GM12892 (cell line): ENCODE data around the gene SH2D6.

Experiments used
- DNase-seq: peaks from one replicate; pipeline ENCODE4 v3.0.0; 2011; ENCODE audit not compliant: insufficient read length
- FAIRE-seq: peaks from 2 replicates; lab custom pipeline; 2011; peaks lifted over from hg19 to GRCh38; lab: Jason Lieb, UNC
- POLR2A ChIP-seq: IDR thresholded peaks from 2 replicates; pipeline ENCODE4 v1.6.1; 2011; ENCODE audit warnings: low read depth, low read length, control low read depth
- POLR2AphosphoS5 ChIP-seq: IDR thresholded peaks from 2 replicates; pipeline ENCODE4 v1.6.1; 2011; ENCODE audit warnings: low read depth, low read length, control low read depth
- TAF1 ChIP-seq: IDR thresholded peaks from 2 replicates; pipeline ENCODE4 v1.6.1; 2011; ENCODE audit warnings: low read depth, mild to moderate bottlenecking, control low read depth, low read length, borderline replicate concordance

Gene SH2D6

DNA sequence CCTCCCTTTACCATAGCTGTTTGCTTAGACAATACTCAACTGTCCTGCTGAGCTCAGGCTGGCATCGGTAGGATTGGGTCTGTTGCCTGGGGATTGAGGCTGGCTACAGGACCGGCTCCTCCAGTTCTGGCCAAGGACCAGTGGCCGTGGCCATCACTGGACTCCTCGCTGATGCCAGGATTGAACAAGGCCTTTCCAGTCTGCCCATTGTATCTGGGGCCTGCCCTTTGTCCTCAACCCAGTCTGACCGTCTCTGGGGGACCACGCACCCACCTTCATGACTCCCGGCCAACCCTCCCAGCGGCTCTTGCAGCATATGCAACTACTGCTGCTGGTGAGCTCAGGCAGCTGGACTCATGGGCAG, 28.7 kb downstream of the SH2D6 start:
- DNase-seq (no peak), FAIRE-seq (no peak)
- TF ChIP-seq POLR2A, result no peak
- TF ChIP-seq TAF1, result no peak
- TF ChIP-seq POLR2AphosphoS5, result no peak

GRCh38 chr2:85448461-85449213, 30.1 kb downstream of the SH2D6 start:
- DNase-seq, result no peak
- no peak for TF ChIP-seq TAF1
- no peak for TF ChIP-seq POLR2A
- no peak for TF ChIP-seq POLR2AphosphoS5
- FAIRE-seq, result no peak

- TF ChIP-seq POLR2A, result no peak
- no peak for TF ChIP-seq POLR2AphosphoS5
- no peak for TF ChIP-seq TAF1
- FAIRE-seq (no peak), DNase-seq (no peak)
Observed at GRCh38 chr2:85449214-85449588, 30.7 kb downstream of the SH2D6 start.

- DNase-seq (no peak), FAIRE-seq (no peak)
- TF ChIP-seq POLR2A (no peak), TAF1 (no peak), POLR2AphosphoS5 (no peak)
Observed at GRCh38 chr2:85452237-85452636, 33.7 kb downstream of the SH2D6 start.

DNA sequence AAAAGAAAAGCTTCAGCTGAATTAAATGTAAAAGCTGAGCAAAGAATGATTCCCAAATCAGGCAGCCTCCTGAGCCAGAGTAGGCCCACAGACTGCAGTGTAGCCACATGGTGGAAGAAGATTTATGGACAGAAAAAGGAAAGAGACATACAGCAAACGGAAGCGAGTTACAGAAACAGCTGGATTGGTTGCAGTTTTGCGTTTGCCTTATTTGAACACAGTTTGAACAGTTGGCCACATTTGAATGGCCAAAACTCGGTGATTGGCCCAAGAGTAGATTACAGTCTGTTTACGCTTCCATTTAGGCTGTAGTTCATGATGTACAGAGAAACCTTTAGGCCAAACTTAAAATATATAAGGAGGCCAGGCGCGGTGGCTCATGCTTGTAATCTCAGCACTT, 35.1 kb downstream of the SH2D6 start:
- DNase-seq (no peak), FAIRE-seq (no peak)
- no peak for TF ChIP-seq POLR2AphosphoS5
- TF ChIP-seq TAF1, result no peak
- no peak for TF ChIP-seq POLR2A

GRCh38 chr2:85455552-85456090, 37.1 kb downstream of the SH2D6 start:
- FAIRE-seq, result no peak
- TF ChIP-seq POLR2A (no peak), POLR2AphosphoS5 (no peak), TAF1 (no peak)
- no peak for DNase-seq

- no peak for FAIRE-seq
- no peak for TF ChIP-seq POLR2A
- TF ChIP-seq POLR2AphosphoS5, result no peak
- no peak for TF ChIP-seq TAF1
- DNase-seq, result no peak
Observed at GRCh38 chr2:85457043-85457442, 38.5 kb downstream of the SH2D6 start.

GRCh38 chr2:85457877-85458316, 39.4 kb downstream of the SH2D6 start:
- FAIRE-seq, result no peak
- no peak for DNase-seq

DNA sequence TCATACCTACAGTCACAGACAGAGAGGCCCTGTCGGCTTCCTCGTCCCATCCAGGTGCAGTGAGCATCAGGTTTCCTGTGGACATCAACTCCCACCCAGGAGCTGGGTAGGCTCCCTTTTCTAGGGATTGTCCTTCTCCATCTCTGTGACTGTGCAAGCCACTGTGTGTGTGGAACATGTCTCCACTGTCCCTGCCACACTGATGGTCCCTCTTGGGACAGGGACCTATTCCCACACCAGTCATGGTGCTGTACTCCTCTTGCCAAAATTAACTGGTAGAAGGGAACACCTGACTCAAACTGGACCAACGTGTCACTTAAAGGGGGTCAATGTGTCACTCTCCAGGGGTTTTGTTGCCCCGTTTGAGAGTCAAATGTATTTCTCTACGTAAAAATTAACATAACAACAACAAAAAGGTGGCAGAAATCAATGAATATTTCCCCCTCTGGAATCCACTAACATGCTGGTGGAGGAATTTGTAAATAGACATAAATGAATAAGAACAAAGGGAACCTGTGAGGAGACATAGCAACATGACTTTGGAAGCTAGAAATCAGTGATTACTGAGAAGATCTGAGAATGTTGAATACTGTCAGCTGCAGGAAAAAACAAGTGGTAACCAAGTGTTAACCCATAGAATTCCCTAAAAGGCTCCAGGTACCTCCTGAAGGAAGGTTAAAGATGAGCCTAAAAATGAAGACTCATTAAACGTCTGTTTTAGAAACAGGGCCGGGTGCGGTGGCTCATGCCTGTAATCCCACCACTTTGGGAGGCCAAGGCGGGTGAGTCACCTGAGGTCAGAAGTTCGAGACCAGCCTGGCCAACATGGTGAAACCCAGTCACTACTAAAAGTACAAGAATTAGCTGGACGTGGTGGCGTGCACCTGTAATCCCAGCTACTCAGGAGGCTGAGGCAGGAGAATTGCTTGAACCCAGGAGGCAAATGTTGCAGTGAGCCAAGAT, 40.4 kb downstream of the SH2D6 start:
- no peak for FAIRE-seq
- no peak for DNase-seq
- no peak for TF ChIP-seq TAF1
- TF ChIP-seq POLR2AphosphoS5, result no peak
- no peak for TF ChIP-seq POLR2A

More at GRCh38 chr2:85457877-85458316, 39.4 kb downstream of the SH2D6 start:
- TF ChIP-seq POLR2AphosphoS5, result no peak

- TF ChIP-seq TAF1 (no peak), POLR2AphosphoS5 (no peak), POLR2A (no peak)
- FAIRE-seq (no peak), DNase-seq (no peak)
Observed at GRCh38 chr2:85459771-85460170, 41.3 kb downstream of the SH2D6 start.

DNA sequence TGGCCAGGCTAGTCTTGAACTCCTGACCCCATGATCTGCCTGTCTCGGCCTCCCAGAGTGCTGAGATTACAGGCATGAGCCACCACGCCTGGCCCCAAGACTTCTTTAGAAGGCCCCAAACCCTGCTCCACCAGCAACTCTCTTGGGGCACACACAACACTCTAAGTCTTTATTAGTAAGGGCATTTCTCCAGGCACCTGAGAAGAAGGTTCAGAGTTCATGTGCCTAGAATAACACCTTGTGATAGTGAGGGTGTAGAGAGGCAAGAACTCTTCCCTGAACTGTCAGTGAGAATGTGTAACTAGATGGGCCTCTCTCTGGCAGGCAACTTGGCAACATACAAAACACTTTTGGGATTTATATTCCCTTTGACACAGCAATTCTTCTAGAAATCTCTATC, 43.8 kb downstream of the SH2D6 start:
- no peak for DNase-seq
- FAIRE-seq, result no peak
- TF ChIP-seq POLR2AphosphoS5, result no peak
- TF ChIP-seq TAF1, result no peak
- no peak for TF ChIP-seq POLR2A
